Adipocyte (in vitro differentiated cells): Measurements from ENCODE around the gene PTCHD4.

ENCODE experiments used
- DNase-seq: peaks from one replicate; pipeline ENCODE4 v3.0.0-alpha.2; 2015; ENCODE audit warnings: low read depth
- H3K27me3 ChIP-seq: replicated peaks from 2 replicates; pipeline ENCODE4 v1.7.0; 2013; ENCODE audit warnings: mild to moderate bottlenecking, low read length, moderate library complexity; ENCODE audit not compliant: control insufficient read depth, insufficient read depth
- H3K36me3 ChIP-seq: 2 replicates; pipeline ENCODE4 v1.7.0; 2013; ENCODE audit warnings: low read length, mild to moderate bottlenecking, moderate library complexity; ENCODE audit not compliant: control insufficient read depth, insufficient read depth, severe bottlenecking
- H3K4me1 ChIP-seq: 2 replicates; pipeline ENCODE4 v1.7.0; 2013; ENCODE audit warnings: mild to moderate bottlenecking, low read length, moderate library complexity; ENCODE audit not compliant: control insufficient read depth, insufficient read depth
- H3K4me3 ChIP-seq: 2 replicates; pipeline ENCODE4 v1.7.0; 2013; ENCODE audit warnings: mild to moderate bottlenecking, low read length, moderate library complexity
- H3K9ac ChIP-seq: 2 replicates; pipeline ENCODE4 v1.7.0; 2013; ENCODE audit warnings: mild to moderate bottlenecking, low read length, moderate library complexity
- H3K9me3 ChIP-seq: 2 replicates; pipeline ENCODE4 v1.7.0; 2013; ENCODE audit warnings: mild to moderate bottlenecking, low read length, moderate library complexity; ENCODE audit not compliant: control insufficient read depth

Gene PTCHD4

GRCh38 chr6:48098923-48099322, 12.1 kb downstream of the PTCHD4 start:
- Histone ChIP-seq H3K27me3 (no peaks in the 10 kb centered on the region), H3K4me1 (peaks cover 3% of the 10 kb centered on the region), H3K9ac (no peak overlapping the region), H3K36me3 (no peaks in the 10 kb centered on the region), H3K4me3 (no peak overlapping the region), H3K9me3 (no peaks in the 10 kb centered on the region)
- peak; percentile 30 for DNase-seq

DNA sequence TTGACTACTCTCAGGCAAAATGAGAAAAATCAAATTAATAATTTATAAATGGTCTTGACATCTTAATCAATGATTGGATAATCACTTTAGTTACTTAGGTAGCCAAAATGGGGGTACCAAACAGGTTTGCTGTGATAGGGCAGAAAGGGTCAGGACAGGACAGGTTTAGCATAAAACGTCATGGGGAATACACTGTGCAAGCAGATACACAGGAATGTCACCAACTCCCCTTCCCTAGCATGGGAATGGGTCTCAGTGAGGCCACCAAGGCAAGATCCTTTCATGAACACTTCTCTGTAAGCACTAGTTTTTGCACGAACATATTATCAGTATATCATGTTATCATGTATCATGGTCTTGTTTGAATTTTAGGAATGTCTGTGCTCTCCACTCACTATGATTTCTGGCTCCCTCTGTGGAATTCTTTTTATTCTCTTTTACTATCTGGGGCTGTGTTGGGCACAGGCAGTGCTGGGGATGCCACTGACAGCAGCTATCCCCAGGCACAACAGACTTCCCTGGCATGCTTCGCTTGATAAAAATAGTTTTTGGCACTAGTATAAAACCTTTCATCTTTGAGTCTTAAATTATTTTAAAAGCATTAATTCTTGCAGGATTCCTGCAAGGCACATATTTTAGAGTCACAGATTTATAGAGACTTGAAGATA, 18.3 kb downstream of the PTCHD4 start:
- H3K9ac ChIP-seq = no peak overlapping the region
- H3K9me3 ChIP-seq = no peaks in the 10 kb centered on the region
- H3K4me1 ChIP-seq = peaks cover 5% of the 10 kb centered on the region
- H3K36me3 ChIP-seq = no peaks in the 10 kb centered on the region
- DNase-seq = no peak
- no peaks in the 10 kb centered on the region for H3K27me3 ChIP-seq
- no peak overlapping the region for H3K4me3 ChIP-seq

DNA sequence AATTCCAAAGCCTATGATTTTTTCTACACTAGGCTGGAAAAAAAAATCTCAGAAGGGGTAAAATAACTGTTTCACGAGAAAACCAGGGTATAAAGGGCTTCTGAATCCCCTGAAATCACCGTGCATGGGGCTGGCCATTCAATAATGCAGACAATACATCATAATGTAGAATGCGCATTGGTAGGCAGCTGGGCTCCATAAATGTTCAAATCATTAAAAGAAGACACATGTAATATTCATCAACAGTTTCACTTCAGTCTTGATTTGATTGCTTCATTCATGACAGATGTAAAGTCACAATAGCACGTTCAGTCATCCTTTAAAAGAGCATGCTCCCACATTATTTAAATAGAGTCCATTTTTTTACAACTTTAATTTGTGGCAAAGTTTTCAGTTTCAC, 20.5 kb downstream of the PTCHD4 start:
- Histone ChIP-seq H3K9ac (no peak overlapping the region), H3K4me1 (peaks cover 8% of the 10 kb centered on the region), H3K27me3 (no peaks in the 10 kb centered on the region), H3K9me3 (no peaks in the 10 kb centered on the region), H3K36me3 (no peaks in the 10 kb centered on the region), H3K4me3 (no peak overlapping the region)
- DNase-seq = no peak

GRCh38 chr6:48087448-48087847, 23.5 kb downstream of the PTCHD4 start:
- Histone ChIP-seq H3K27me3 (no peaks in the 10 kb centered on the region), H3K4me1 (peaks cover 18% of the 10 kb centered on the region), H3K4me3 (no peak overlapping the region), H3K9ac (no peak overlapping the region), H3K9me3 (no peaks in the 10 kb centered on the region), H3K36me3 (no peaks in the 10 kb centered on the region)
- DNase-seq = peak; percentile 58

- DNase-seq = no peak
- H3K9ac ChIP-seq = no peak overlapping the region
- H3K4me3 ChIP-seq = no peak overlapping the region
- H3K4me1 ChIP-seq = peaks cover 18% of the 10 kb centered on the region
- no peaks in the 10 kb centered on the region for H3K9me3 ChIP-seq
- H3K27me3 ChIP-seq = no peaks in the 10 kb centered on the region
- no peaks in the 10 kb centered on the region for H3K36me3 ChIP-seq
These were observed 24.8 kb downstream of the PTCHD4 start for GRCh38 chr6:48086187-48086586.

DNA sequence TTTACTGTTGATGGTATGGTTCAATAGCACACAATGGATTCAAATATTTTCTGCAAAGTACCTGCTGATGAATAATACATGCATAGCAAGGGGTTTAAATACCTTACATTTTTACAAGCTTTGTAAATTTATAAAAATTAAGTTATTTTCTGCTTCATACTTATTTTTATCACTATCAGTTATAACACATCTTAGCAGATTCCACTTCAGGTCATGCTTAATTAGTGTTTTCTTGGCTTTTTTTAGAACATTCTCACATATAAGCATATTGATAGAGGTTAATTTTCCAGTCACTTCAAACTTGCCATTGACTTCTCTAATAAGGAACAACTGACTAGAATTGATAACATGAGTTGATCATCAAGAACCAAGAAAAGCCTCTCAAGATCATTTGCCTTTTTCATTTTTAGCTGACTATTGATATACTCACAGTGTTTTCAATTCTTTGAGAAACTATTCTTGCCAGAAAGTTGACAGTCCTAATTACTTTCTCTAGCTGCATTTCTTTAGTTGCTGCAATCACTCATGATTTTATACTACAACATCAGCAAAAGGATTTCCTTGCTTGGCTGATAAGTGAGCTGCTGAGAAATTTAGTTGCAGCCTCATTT, 25.8 kb downstream of the PTCHD4 start:
- Histone ChIP-seq H3K36me3 (no peaks in the 10 kb centered on the region), H3K9ac (no peak overlapping the region), H3K9me3 (no peaks in the 10 kb centered on the region), H3K27me3 (no peaks in the 10 kb centered on the region), H3K4me1 (peaks cover 18% of the 10 kb centered on the region), H3K4me3 (no peak overlapping the region)
- no peak for DNase-seq

DNA sequence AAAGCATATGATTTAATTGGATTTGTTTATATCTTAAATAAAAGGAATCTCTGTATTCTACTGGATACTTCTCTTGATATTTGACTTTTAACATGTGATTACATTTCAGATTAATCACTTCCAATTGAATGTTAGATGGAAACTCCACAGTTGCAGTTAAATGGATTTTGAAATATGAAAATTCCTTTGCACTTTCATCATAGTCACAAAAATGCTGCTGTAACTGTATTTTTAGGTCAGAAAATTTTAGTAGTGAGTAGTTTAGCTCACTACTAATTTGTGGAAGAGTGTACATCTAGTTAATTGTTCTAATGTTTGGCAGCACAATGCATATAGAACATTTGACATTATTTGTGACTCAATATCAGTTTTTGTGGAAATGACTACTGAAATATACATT, 26.8 kb downstream of the PTCHD4 start:
- no peak overlapping the region for H3K4me3 ChIP-seq
- no peaks in the 10 kb centered on the region for H3K36me3 ChIP-seq

GRCh38 chr6:48080227-48081009, 30.6 kb downstream of the PTCHD4 start:
- peaks cover 27% of the 10 kb centered on the region for H3K4me1 ChIP-seq
- no peaks in the 10 kb centered on the region for H3K36me3 ChIP-seq

More for the DNA sequence above, 26.8 kb downstream of the PTCHD4 start:
- H3K9me3 ChIP-seq = no peaks in the 10 kb centered on the region
- H3K9ac ChIP-seq = no peak overlapping the region
- peaks cover 18% of the 10 kb centered on the region for H3K4me1 ChIP-seq
- DNase-seq = peak; percentile 59
- H3K27me3 ChIP-seq = no peaks in the 10 kb centered on the region

DNA sequence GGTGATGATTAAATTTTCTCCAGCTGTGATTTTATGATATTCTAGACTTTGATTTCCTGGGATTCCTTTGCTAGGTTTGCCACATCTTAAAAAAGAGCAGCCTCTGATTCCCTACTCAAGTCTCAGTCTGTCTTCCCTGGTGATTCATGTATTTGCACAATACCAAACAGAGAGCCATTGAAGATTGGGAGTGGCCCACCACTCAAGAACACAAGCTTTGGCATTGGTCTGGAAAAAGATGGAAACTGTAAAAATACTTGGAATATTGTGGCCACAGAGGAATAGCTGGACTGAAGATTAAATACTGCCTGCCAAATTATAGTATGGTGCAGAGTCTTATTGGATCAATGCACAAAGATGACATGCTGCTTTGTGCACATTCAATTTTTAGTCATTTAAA, 32.9 kb downstream of the PTCHD4 start:
- H3K4me1 ChIP-seq = peaks cover 35% of the 10 kb centered on the region

More at GRCh38 chr6:48080227-48081009, 30.6 kb downstream of the PTCHD4 start:
- peaks cover 4% of the 10 kb centered on the region for H3K9me3 ChIP-seq
- H3K27me3 ChIP-seq = no peaks in the 10 kb centered on the region
- no peak overlapping the region for H3K9ac ChIP-seq
- DNase-seq = peak; percentile 17
- H3K4me3 ChIP-seq = no peak overlapping the region

DNA sequence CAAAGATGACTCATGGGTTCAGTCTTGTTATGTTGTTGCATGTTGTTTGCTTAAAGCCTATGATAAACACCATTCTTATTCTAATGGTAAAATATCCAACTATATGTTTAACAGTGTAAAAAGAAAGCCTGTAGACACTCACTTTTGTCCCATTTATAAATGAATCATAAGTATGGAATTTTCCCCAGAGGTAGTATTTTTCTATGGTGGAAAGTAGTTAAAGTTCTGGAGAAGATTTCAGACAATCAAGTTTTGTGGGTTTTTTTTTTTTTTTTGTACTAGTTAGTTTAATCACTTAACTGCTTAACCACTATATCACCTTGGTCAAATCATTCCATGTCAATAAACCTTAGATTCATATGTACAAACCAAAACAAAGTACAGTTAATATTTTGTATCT, 35.8 kb downstream of the PTCHD4 start:
- no peak overlapping the region for H3K9ac ChIP-seq
- no peaks in the 10 kb centered on the region for H3K27me3 ChIP-seq
- DNase-seq = no peak
- peaks cover 37% of the 10 kb centered on the region for H3K4me1 ChIP-seq
- peaks cover 4% of the 10 kb centered on the region for H3K9me3 ChIP-seq
- H3K36me3 ChIP-seq = no peaks in the 10 kb centered on the region
- no peak overlapping the region for H3K4me3 ChIP-seq

More for the DNA sequence above, 32.9 kb downstream of the PTCHD4 start:
- DNase-seq = peak; percentile 39
- H3K27me3 ChIP-seq = no peaks in the 10 kb centered on the region
- peaks cover 4% of the 10 kb centered on the region for H3K9me3 ChIP-seq
- H3K9ac ChIP-seq = no peak overlapping the region
- H3K36me3 ChIP-seq = no peaks in the 10 kb centered on the region
- no peak overlapping the region for H3K4me3 ChIP-seq

GRCh38 chr6:48073976-48074767, 36.8 kb downstream of the PTCHD4 start:
- peaks cover 4% of the 10 kb centered on the region for H3K9me3 ChIP-seq
- no peaks in the 10 kb centered on the region for H3K27me3 ChIP-seq
- peak overlapping the region; percentile 28 for H3K9ac ChIP-seq
- peak overlapping the region; percentile 31 for H3K4me3 ChIP-seq
- H3K36me3 ChIP-seq = no peaks in the 10 kb centered on the region
- H3K4me1 ChIP-seq = peaks cover 42% of the 10 kb centered on the region
- peak; percentile 50 for DNase-seq
